PC-3 (cell line): ENCODE data around the gene PGA3.
"Not testable (repeated sequence)": the region's sequence is repeated elsewhere in the genome, so short reads cannot be mapped to it uniquely, and the experiment has no call there.

Source experiments
- EZH2 ChIP-seq: fragments of 300-600 bp; sonication (generic); IDR thresholded peaks from one replicate; pipeline ENCODE4 v1.6.1; 2017; ENCODE audit warnings: antibody characterized with exemption, mild to moderate bottlenecking, low read length; ENCODE audit not compliant: unreplicated experiment
- EZH2phosphoT487 ChIP-seq: fragments of 300-600 bp; sonication (generic); IDR thresholded peaks from 2 replicates; pipeline ENCODE4 v1.6.1; 2018; ENCODE audit warnings: mild to moderate bottlenecking, antibody characterized with exemption, low read length, borderline replicate concordance
- TF ChIP-seq, protein P1 (sequence below): fragments of 300-600 bp; sonication (generic); conservative IDR thresholded peaks from 2 replicates; pipeline ENCODE4 v1.5.1; 2017; ENCODE audit warnings: antibody characterized with exemption, low read depth, mild to moderate bottlenecking, low read length

DNA sequence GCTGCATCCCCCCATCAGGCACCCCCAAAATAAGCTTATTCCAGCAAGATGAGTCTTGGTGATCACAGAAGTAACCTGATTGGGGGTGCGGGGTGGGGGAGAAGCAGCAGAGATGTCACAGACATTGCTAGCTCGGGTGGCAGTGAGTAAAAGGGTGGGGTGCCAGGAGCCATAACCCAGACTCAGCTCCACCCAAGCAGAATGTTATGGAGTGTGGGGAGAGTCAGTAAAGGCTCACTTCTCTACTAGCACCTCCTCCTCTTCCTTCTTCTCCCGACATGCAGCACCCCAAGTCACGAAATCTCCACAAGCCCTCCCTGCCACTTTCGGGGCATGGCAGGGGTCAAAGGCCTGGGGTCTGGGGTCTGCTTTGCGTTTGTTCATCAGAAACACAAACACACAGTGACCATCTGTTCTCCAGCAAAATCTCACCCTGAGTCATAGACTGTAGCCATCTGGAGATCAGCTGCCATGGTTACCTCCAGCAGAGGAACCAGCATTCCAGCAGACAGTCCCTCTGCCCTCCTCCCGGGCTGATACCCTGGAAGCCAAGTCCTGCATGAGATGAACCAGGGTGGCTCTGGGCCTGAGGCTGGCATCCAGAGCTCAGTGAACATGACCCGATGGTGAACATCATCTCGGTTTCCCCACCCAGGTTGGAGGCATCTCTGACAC is 4.5 kb downstream of the PGA3 start:
- TF ChIP-seq, protein P1, sequence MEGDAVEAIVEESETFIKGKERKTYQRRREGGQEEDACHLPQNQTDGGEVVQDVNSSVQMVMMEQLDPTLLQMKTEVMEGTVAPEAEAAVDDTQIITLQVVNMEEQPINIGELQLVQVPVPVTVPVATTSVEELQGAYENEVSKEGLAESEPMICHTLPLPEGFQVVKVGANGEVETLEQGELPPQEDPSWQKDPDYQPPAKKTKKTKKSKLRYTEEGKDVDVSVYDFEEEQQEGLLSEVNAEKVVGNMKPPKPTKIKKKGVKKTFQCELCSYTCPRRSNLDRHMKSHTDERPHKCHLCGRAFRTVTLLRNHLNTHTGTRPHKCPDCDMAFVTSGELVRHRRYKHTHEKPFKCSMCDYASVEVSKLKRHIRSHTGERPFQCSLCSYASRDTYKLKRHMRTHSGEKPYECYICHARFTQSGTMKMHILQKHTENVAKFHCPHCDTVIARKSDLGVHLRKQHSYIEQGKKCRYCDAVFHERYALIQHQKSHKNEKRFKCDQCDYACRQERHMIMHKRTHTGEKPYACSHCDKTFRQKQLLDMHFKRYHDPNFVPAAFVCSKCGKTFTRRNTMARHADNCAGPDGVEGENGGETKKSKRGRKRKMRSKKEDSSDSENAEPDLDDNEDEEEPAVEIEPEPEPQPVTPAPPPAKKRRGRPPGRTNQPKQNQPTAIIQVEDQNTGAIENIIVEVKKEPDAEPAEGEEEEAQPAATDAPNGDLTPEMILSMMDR = not testable (repeated sequence)
- TF ChIP-seq EZH2, EZH2phosphoT487: not testable (repeated sequence)
